ENCODE results near the gene RIMS1. TPM values are rescaled to one million over a fixed set of nuclear protein-coding genes. Genes with fewer than 3 reads are reported as not detected.

RIMS1 gene
- polyA plus RNA-seq, 3 donors, result 2.4 to 2.8 (median 2.5) TPM

DNA sequence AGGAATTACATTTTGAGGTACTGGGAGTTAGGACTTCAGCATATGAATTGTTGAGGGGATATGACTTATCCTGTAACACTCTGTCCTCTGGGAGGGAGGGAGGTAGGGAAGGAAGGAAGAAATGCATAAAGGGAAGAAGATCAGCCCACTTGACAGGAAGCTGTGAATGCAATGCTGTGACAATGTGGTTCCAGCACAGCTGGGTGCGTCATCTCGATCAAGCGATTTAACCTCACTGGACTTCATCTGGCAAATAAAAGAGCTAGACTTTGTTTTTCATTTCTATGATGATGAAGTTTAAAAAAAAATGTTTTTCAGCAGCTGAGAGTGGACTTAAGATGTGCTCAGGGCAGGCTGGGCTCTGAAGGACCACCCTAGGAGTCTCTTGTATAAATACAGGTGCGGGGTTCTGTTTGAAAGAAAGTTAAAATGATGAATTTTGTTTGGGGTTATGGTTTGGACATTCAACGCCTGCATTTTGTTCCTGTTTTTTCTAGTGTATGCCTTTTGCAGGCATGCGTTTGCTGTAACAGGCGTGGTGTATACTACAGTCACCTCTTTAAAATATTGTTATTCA, 178.1 kb downstream of the RIMS1 start:
- DNase-seq (ENCODE audit: extremely low read depth in 1 of 11, low read depth in 9 of 11, low spot score in 4 of 11), result no peak

DNA sequence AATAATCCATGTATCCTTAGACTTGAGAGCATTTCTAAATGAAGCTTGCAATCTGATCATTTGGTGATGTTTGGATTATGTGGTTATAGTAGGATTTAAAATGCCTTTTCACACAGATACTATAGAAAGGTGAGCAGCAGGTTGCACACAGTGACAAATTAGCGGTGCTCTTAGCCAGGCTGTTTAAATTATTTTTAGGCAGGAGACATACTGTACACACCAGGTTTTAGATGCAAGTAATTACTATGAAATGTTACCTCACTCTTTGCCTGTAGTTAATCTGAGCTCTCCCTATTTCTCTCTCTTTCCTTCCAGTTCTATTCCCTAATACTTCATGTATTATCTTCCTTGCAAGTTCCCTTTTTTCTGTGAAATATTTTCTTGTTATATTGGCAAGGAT, 191.7 kb downstream of the RIMS1 start:
- no peak for DNase-seq (ENCODE audit: extremely low read depth in 1 of 11, low read depth in 9 of 11, low spot score in 4 of 11)

DNA sequence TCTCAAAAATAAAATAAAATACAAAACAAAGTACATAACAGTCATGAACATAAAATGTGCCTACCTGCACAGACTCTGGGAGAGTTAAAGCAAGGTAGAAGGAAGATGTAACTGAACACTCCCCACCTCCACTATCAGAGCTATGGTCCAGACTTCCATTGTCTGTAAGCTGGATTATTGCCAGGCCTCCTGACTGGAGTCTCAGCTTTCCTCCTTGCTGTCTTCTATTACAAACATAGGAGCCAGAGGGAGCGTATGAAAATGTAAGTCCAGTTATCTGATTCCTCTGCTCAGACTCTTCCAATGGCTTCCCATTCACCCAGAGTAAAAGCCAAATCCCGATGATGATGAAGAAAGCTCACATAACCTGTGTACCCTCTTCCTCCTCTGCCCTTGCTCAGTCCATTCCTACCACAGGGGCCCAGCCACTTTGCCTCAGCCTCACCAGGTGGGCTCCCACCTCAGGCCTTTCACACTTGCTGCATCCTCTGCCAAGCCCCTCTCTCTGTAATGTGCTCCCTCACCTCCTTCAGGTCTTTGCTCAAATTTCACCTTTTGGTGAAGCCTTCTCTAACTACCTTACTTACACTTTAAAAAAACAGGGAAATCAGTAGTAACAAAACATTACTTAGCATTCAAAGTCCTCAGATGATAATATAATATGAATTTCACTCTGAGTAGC, 194.1 kb downstream of the RIMS1 start:
- DNase-seq (ENCODE audit: extremely low read depth in 1 of 11, low read depth in 9 of 11, low spot score in 4 of 11), result peak in 1 of 11 donors; percentile 0

DNA sequence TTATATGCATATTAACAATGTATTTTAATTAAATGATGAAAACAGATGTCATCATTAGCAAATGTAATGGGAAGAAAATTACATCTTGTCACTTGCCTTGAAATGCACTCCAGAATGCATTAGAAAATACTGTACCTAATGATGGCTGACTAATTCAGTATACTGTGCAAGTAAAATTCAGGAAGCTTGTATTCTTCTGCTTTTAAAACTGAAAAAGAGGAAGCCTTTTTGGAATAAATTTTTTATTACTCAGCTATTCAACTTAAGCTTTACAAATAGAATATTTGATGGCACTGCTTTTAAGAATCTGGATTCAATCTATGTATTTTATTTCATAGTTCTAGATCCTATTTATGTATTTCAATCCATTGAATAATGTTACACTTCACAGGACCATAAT, 195.5 kb downstream of the RIMS1 start:
- DNase-seq (ENCODE audit: extremely low read depth in 1 of 11, low read depth in 9 of 11, low spot score in 4 of 11), result no peak

DNA sequence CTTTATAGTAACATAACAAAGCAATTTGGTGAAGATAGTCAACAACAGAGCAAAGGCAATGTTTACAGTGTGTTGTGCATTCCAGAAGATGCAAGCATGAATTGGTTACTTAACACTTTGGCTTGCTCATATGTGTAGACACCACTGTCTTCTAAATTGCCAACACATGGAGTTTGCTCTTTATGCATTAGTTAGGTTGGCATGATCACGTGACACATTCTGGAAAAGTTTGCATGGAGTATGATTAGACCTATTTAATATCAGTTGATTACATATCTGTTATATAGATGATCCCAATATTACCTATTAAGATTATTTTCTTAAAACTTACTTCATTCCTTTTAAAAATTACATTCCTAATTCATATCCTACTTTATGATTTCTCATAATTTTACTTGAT, 197.6 kb downstream of the RIMS1 start:
- no peak for DNase-seq (ENCODE audit: extremely low read depth in 1 of 11, low read depth in 9 of 11, low spot score in 4 of 11)

DNA sequence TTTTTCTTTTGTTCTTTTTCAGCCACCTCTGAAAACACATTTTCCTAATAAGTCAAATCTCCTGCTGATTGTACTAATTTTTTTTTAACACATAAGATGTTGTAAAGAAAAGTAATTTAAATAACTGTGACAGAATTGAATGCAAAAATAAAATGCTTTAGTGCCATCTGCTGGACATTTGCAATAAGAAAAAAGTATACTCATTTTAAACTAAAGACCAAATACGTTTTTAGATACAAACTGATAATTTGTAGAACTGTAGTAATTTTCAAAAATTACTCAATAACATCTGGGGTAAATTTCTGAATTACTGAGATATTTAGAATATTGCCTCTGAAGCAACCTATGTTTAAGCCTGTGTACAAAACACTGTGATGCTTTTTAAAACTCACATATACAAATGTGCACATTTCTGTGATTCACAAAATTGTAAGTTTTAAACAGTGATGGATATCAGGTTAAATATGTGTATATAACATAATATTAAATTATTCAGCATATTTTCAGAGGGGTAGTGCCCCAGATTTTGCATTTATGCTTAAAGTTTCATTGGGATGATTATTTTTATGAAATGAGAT, 198.7 kb downstream of the RIMS1 start:
- peak; percentile 1 to 24 (median 9) for DNase-seq (ENCODE audit: extremely low read depth in 1 of 11, low read depth in 9 of 11, low spot score in 4 of 11)

DNA sequence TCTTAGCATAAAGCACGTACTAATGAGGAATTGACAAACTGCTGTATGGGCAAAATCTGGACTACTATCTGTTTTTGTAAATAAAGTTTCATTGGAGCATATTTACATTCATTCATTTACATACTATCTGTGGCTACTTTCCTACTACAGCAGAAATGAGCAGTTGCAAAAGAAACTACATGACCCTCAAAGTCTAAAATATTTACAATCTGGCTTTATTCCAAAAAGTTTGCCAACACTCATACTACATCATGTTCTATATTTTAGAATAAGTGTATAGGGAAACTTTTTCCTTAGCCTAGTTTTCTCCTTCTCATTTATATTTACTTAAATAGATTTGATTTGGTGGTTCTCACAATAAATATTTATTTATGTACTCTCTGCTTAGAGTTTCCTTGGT, 208.2 kb downstream of the RIMS1 start:
- no peak for DNase-seq (ENCODE audit: extremely low read depth in 1 of 11, low read depth in 9 of 11, low spot score in 4 of 11)

DNA sequence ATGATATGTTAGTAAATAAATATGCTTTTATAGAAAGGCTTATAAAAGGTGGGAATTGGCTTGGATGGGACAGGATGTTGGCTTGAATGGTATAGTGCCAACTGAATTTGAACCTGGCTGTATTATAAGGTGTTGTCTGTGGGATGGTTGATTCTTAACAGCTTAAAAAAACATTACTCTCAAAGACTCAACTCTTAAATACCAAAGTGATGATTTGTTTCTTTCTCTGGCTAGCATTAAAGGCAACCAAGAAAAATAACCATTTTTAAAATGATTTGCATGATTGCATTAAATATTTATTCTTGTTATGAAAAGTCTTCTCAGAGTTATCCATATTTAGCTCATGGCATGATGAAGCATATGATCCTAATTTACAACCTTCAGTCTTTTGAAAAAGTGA, 216.2 kb downstream of the RIMS1 start:
- no peak for DNase-seq (ENCODE audit: extremely low read depth in 1 of 11, low read depth in 9 of 11, low spot score in 4 of 11)

DNA sequence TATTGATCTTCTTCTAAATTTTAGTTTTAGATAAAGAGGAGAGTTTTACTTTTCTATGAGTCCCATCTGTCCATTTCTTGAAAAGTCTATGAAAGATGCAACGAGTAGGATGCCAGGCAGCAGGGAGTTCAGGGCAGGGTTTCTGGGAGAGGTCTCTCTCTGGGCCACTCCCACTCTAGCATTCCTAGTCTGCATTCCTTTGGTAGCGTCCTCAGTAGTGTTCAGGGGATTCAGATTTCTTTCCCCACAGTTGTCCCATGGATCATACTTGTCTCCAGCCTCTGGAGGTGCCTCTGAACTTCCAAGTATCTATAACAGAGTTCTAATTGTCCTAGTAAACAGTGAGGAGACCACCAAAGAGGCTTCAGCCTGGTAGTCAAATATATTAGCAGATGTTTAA, 225.3 kb downstream of the RIMS1 start:
- DNase-seq (ENCODE audit: extremely low read depth in 1 of 11, low read depth in 9 of 11, low spot score in 4 of 11), result no peak

DNA sequence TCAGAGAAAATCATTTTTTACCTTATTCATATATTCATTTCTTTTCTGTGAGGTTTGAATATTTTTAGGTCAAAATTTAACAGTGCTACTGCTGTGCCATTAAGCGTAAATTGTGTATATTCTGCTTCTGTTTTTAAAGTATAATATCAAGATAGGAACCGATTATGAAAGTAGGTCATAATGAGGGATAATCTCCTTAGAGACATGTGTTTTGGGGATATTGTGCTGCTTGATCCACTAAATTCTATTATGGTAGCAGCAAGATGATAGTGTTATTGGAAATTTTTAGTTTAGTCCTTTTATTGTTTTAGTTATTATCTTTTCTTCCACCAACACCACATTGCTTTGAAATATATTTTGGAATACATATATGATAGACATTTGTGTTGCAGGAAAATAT, 244.0 kb downstream of the RIMS1 start:
- DNase-seq (ENCODE audit: extremely low read depth in 1 of 11, low read depth in 9 of 11, low spot score in 4 of 11), result no peak

DNA sequence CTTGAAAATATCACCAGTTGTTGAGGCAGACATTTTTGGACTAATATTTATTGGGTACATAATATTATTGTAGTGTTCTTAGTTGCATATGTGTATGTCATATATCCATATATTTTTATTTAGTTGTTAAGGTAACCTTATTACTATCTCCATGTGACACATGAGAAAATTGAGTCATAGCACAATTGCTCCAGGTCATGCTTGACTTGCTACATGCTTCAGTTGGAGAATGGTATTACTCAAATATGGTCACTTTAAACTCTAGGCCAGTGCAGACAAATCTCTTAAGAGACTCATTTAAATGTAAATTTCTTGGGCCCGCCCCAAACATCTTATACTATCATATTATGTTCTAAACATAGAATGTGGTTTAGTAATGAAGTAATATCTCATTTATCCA, 246.1 kb downstream of the RIMS1 start:
- DNase-seq (ENCODE audit: extremely low read depth in 1 of 11, low read depth in 9 of 11, low spot score in 4 of 11), result no peak

DNA sequence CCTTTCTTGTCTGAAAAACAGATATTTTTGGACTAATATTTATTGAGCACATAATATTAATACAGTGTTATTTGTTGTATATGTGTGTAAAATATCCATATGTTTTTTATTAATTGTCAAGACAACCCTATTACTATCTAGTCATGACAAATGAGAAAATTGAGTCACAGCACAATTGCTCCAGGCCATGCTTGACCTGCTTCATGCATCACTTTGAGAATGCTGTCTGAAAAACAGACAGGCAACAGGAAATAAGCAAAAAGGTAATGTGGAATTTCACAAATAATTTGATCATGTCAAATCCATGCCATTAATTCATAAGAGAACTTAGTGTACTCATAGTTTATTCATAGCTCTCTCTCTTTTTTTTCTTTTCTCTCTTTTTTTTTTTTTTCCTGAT, 246.5 kb downstream of the RIMS1 start:
- no peak for DNase-seq (ENCODE audit: extremely low read depth in 1 of 11, low read depth in 9 of 11, low spot score in 4 of 11)

DNA sequence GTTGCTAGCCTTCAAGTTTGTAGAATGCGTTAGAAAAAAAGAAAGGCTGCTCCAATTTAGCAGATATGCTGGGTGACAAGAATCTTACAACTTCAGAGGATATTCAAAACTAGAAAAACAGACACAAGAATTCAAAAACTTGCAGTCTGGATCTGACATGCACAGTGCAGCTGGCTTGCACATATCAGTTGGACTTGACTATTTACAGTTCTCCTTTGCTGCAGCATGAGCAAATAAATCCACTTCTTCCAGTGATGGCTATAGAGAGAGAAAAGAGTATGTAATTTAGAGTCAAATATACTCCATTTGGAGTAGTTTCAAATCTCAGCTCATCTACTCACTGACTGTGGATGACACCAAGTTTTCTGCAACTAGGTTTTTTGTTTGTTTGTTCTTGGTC, 247.0 kb downstream of the RIMS1 start:
- no peak for DNase-seq (ENCODE audit: extremely low read depth in 1 of 11, low read depth in 9 of 11, low spot score in 4 of 11)

DNA sequence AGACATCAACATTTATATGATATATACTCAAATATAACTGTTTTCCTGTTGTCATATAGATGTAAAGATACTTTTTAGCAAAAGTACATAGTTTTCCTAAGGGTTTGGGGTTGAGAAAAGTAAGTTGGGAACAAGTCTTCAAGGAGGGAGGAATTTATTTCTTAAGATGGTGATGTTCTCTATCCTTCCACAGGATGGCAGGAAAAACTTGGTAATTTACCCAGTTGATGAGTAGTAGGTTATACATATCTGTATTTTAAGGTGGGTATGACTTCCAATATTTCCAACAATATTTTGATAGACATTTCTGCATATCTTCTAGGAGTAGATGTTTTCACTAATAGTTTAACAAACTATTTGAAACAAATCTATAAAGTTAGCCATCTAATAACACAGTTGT, 254.4 kb downstream of the RIMS1 start:
- no peak for DNase-seq (ENCODE audit: extremely low read depth in 1 of 11, low read depth in 9 of 11, low spot score in 4 of 11)

DNA sequence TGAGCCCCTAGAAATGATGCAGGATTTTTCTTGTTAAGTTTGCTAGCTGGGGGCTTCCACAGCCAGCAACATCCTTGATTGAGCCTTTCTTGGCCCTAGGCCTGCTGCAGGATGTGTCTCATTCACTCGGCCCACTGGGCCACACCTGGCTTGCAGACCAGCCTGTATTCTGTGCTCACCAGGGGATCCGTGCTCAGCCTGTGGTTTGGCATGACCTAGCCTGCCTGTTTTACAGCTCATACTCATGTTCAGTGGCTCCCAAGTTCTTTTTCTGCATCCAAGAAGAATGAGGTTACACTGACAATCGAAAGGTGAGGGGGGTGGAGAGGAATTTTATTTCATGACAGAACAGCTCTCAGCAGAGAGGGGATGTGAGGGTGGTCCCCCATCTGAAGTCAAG, 263.4 kb downstream of the RIMS1 start:
- no peak for DNase-seq (ENCODE audit: extremely low read depth in 1 of 11, low read depth in 9 of 11, low spot score in 4 of 11)

DNA sequence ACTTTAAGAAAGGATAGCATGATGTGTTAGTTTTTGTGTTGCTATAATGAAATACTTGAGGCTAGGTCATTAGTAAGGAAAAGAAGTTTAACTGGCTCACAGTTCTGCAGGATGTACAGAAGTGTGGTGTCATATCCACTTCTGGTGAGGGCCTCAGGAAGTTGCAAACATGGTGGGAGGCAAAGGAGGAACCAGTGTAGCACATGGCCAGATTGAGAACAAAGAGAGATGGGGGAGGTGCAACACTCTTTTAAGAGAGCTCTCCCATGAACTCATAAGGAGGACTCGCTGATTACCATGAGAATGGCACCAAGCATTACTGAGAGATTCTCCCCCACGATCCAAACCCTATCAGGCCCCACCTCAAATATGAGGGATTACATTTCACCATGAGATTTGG, 265.4 kb downstream of the RIMS1 start:
- DNase-seq (ENCODE audit: extremely low read depth in 1 of 11, low read depth in 9 of 11, low spot score in 4 of 11), result no peak

DNA sequence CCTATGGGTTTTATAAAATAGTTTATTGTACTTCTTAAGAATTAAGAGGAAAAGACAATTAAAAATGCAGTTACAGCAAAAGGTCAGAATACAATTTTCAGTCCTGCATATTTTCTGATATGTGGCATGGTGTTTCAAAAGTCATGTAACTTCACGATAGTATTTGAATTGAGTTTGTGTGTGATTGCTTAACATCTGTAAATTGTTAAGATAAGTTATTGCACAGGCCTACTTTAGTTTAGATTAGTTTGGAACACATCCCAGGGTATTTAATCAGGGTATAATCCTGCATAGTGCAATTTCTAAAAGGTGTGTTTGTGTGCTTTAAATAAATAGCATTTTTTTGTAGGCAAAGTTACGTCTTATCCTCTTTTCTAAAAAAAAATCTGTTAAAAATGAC, 289.6 kb downstream of the RIMS1 start:
- no peak for DNase-seq (ENCODE audit: extremely low read depth in 1 of 11, low read depth in 9 of 11, low spot score in 4 of 11)

DNA sequence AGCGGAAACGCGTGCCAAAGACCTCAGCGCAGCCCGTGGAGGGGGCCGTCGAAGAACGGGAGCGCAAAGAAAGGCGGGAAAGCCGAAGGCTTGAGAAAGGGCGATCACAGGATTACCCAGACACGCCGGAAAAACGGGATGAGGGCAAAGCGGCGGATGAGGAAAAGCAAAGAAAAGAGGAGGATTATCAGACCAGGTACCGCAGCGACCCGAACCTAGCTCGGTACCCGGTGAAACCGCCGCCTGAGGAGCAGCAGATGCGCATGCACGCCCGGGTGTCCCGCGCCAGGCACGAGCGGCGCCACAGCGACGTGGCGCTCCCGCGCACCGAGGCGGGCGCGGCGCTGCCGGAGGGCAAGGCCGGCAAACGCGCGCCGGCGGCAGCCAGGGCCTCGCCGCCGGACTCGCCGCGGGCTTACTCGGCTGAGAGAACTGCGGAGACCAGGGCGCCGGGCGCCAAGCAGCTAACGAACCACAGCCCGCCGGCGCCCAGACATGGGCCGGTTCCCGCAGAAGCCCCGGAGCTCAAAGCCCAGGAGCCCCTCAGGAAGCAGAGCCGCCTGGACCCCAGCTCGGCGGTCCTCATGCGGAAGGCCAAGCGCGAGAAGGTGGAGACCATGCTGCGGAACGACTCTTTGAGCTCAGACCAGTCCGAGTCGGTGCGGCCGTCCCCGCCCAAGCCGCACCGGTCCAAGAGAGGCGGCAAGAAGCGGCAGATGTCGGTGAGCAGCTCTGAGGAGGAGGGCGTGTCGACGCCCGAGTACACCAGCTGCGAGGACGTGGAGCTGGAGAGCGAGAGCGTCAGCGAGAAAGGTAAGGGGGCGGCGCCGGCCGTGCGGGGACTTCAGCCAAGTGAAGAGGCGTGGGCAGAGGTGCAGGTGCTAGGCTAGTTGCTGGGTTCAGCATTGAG, 296.2 kb downstream of the RIMS1 start:
- peak; percentile 9 to 44 (median 30) for DNase-seq (ENCODE audit: extremely low read depth in 1 of 11, low read depth in 9 of 11, low spot score in 4 of 11)

DNA sequence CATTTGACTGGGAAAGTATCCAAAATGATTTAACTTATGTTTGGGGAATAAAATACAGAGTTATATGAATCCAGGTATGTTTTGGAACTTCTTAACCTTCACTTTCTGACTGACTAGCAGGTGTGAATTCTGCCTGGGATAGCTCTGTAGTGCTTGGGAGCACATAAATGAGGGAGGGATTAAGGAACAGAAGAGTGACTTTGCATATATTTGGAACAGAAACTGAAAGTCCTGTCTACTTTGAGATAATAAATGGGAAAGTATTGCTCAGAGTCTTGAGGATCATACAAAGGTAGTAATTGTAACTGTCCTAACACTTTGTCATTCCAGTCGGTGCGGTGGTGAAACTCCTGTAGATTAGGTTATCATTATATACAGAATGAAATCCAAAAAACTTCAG, 317.6 kb downstream of the RIMS1 start:
- DNase-seq (ENCODE audit: extremely low read depth in 1 of 11, low read depth in 9 of 11, low spot score in 4 of 11), result no peak

DNA sequence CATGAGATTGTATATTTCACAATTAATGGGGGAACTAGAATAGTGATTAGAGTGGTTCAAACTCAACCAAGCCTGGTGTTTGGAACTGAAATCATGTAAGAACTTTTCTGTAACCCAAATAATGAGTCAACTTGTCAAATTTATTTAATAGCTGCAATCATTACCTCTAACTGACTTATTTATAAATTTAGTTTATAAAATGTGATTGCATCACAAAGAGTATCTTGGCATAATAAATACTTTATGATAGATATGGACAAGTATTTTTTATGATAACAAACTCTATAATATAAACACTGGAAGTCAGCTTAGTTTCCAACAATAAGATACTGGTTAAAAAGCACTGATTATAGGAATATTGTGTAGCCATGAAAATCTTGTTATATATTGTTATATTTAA, 319.1 kb downstream of the RIMS1 start:
- no peak for DNase-seq (ENCODE audit: extremely low read depth in 1 of 11, low read depth in 9 of 11, low spot score in 4 of 11)
